Measurements from ENCODE around the gene MYO16. TPM values are rescaled to one million over a fixed set of nuclear protein-coding genes. Genes with fewer than 3 reads are reported as not detected.
A peak's percentile ranks its signal among the peaks of the same experiment; 100 is the strongest.

The MYO16 gene
- total and polyA plus RNA-seq, 2 donors (not counting 1 experiment from before 2014, with no cell fraction given): under 0.01 to 0.01 TPM

DNA sequence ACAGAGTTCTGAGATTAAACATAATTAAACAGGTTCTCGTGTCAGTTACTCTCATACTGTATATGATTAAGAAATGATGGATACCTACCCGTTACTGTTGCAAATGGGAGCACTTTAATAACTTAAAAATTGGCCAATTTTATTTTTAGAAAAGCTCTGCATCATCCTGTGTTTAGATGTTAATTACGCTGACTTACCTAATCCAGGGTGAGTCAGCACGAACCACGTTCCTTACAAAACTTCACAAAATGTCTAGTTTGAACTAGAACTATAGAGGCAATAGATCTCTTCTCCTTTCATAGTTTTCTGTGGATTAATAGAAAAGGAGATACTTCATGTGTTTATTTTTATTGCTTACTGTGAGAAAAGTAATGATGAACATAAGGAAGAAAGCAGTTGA lies 363.9 kb downstream of the MYO16 start:
- H3K79me2 ChIP-seq (ENCODE audit: control insufficient read depth, insufficient read depth, low read length): no peaks in the 10 kb centered on the region
- H3K4me3 ChIP-seq (replicated peaks in 1 of 4; ENCODE audit: control extremely low read depth in 1 of 4, insufficient read depth in 1 of 4, low read depth in 3 of 4, low read length in 4 of 4): no peak overlapping the region
- no peak overlapping the region for H3K27ac ChIP-seq (ENCODE audit: insufficient read depth, low read length)
- no peak overlapping the region for H3K4me2 ChIP-seq (ENCODE audit: extremely low read depth, insufficient read depth, low read length)
- no peaks in the 10 kb centered on the region for H3K9me3 ChIP-seq (ENCODE audit: control insufficient read depth, insufficient read depth, low read depth, low read length)
- H4K20me1 ChIP-seq (ENCODE audit: control insufficient read depth, extremely low read depth, insufficient read depth, low read length): no peaks in the 10 kb centered on the region
- no peak for TF ChIP-seq EZH2 (IDR thresholded peaks at IDR 0.05; ENCODE audit: low read length, missing control alignments)
- no peak for TF ChIP-seq CTCF (conservative IDR thresholded peaks at IDR 0.05 in 1 of 2, IDR thresholded peaks at IDR 0.05 in 1 of 2; ENCODE audit: low read depth in 1 of 2, low read length in 2 of 2)
- no peaks in the 10 kb centered on the region for H3K36me3 ChIP-seq (ENCODE audit: control insufficient read depth, insufficient read depth, low read length)
- H2AFZ ChIP-seq (ENCODE audit: low read length): no peak overlapping the region
- no peaks in the 10 kb centered on the region for H3K4me1 ChIP-seq (ENCODE audit: control insufficient read depth, extremely low read depth, insufficient read depth, low read length)
- no peak overlapping the region for H3K9ac ChIP-seq (ENCODE audit: insufficient read depth, low read length)
- DNase-seq (ENCODE audit: low read depth in 2 of 2): peak; percentile 43 to 45
- H3K27me3 ChIP-seq (ENCODE audit: control insufficient read depth, insufficient read depth, low read length): no peaks in the 10 kb centered on the region

DNA sequence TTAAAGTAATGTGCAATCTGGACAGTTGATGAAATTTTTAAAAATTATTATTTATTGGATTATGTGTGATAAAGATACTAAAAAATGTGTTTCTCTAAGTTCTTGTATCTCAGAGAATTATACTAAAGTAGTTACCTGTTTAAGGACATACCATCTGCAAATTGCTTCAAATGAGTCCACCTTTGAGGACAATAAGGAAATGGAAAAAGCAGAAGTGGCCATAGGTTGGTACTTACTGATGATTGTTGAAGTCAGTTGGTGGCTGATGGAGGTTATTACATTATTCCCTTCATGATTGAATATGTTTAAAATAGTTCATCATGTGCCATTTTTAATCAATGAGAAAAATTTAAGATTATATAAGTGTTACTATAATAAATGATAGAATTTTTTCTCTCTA lies 367.0 kb downstream of the MYO16 start:
- Histone ChIP-seq H3K79me2 (ENCODE audit: control insufficient read depth, insufficient read depth, low read length) (no peaks in the 10 kb centered on the region), H3K27me3 (ENCODE audit: control insufficient read depth, insufficient read depth, low read length) (no peaks in the 10 kb centered on the region), H3K36me3 (ENCODE audit: control insufficient read depth, insufficient read depth, low read length) (no peaks in the 10 kb centered on the region), H3K4me1 (ENCODE audit: control insufficient read depth, extremely low read depth, insufficient read depth, low read length) (no peaks in the 10 kb centered on the region), H3K4me3 (replicated peaks in 1 of 4; ENCODE audit: control extremely low read depth in 1 of 4, insufficient read depth in 1 of 4, low read depth in 3 of 4, low read length in 4 of 4) (no peak overlapping the region), H3K4me2 (ENCODE audit: extremely low read depth, insufficient read depth, low read length) (no peak overlapping the region), H3K9me3 (ENCODE audit: control insufficient read depth, insufficient read depth, low read depth, low read length) (no peaks in the 10 kb centered on the region), H3K9ac (ENCODE audit: insufficient read depth, low read length) (no peak overlapping the region), H4K20me1 (ENCODE audit: control insufficient read depth, extremely low read depth, insufficient read depth, low read length) (no peaks in the 10 kb centered on the region), H3K27ac (ENCODE audit: insufficient read depth, low read length) (no peak overlapping the region), H2AFZ (ENCODE audit: low read length) (no peak overlapping the region)
- TF ChIP-seq EZH2 (IDR thresholded peaks at IDR 0.05; ENCODE audit: low read length, missing control alignments) (no peak), CTCF (conservative IDR thresholded peaks at IDR 0.05 in 1 of 2, IDR thresholded peaks at IDR 0.05 in 1 of 2; ENCODE audit: low read depth in 1 of 2, low read length in 2 of 2) (no peak)
- no peak for DNase-seq (ENCODE audit: low read depth in 2 of 2)

GRCh38 chr13:109000207-109000606 lies 370.8 kb downstream of the MYO16 start:
- no peaks in the 10 kb centered on the region for H3K9me3 ChIP-seq (ENCODE audit: control insufficient read depth, insufficient read depth, low read depth, low read length)
- no peak for TF ChIP-seq CTCF (conservative IDR thresholded peaks at IDR 0.05 in 1 of 2, IDR thresholded peaks at IDR 0.05 in 1 of 2; ENCODE audit: low read depth in 1 of 2, low read length in 2 of 2)
- TF ChIP-seq EZH2 (IDR thresholded peaks at IDR 0.05; ENCODE audit: low read length, missing control alignments): no peak
- H3K27ac ChIP-seq (ENCODE audit: insufficient read depth, low read length): no peak overlapping the region
- no peaks in the 10 kb centered on the region for H3K4me1 ChIP-seq (ENCODE audit: control insufficient read depth, extremely low read depth, insufficient read depth, low read length)
- H4K20me1 ChIP-seq (ENCODE audit: control insufficient read depth, extremely low read depth, insufficient read depth, low read length): no peaks in the 10 kb centered on the region
- DNase-seq (ENCODE audit: low read depth in 2 of 2): no peak
- no peaks in the 10 kb centered on the region for H3K27me3 ChIP-seq (ENCODE audit: control insufficient read depth, insufficient read depth, low read length)
- H2AFZ ChIP-seq (ENCODE audit: low read length): no peak overlapping the region
- H3K36me3 ChIP-seq (ENCODE audit: control insufficient read depth, insufficient read depth, low read length): no peaks in the 10 kb centered on the region
- H3K4me3 ChIP-seq (replicated peaks in 1 of 4; ENCODE audit: control extremely low read depth in 1 of 4, insufficient read depth in 1 of 4, low read depth in 3 of 4, low read length in 4 of 4): no peak overlapping the region
- H3K79me2 ChIP-seq (ENCODE audit: control insufficient read depth, insufficient read depth, low read length): no peaks in the 10 kb centered on the region
- no peak overlapping the region for H3K9ac ChIP-seq (ENCODE audit: insufficient read depth, low read length)
- no peak overlapping the region for H3K4me2 ChIP-seq (ENCODE audit: extremely low read depth, insufficient read depth, low read length)
